ENCODE measurements around the gene SDF2. TPM values are rescaled to one million over a fixed set of nuclear protein-coding genes. Genes with fewer than 3 reads are reported as not detected.

SDF2 gene
- total RNA-seq, 4 donors from 2014 or later, result 35.9 to 50.1 (median 43.3) TPM

DNA sequence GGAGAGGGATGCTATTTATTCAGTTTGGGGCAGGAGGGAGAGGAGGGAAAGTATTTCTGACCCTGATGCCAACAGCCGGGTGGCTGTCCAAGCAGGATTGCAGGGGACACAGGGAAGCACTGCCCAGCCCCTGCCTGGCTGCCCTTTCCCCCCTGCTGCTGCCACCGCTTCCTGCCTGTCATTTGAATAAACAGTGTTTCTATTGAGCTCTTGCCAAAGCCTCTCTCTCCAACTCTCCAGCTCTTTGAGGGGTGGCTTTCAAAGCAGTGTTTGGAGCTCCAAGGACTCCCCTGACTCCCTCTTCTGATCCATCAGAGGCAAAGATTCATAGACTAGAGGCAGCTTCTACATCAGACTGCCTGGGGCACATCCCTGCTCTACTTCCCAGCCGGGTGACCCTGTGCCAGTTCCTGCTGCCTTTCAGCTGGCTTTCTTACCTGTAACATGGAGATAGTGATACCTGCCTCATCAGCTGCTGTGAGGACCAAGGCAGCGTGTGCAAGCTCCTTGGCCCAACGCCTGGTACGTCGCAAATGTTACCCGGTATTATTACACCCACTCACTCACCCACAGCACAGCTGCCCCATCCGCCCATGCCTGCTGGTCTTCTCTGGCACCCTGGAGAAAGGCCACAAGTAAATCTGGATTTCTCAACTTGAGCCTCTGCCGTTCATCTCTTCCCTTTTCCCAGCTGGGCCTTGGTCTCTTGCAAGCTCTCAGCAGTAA is 40.5 kb upstream of the SDF2 start:
- Histone ChIP-seq H3K4me1 (no peaks in the 10 kb centered on the region), H3K27me3 (no peaks in the 10 kb centered on the region), H3K4me3 (no peak overlapping the region), H3K27ac (no peak overlapping the region), H3K36me3 (no peaks in the 10 kb centered on the region), H3K9me3 (no peaks in the 10 kb centered on the region)
- TF ChIP-seq, protein P1, sequence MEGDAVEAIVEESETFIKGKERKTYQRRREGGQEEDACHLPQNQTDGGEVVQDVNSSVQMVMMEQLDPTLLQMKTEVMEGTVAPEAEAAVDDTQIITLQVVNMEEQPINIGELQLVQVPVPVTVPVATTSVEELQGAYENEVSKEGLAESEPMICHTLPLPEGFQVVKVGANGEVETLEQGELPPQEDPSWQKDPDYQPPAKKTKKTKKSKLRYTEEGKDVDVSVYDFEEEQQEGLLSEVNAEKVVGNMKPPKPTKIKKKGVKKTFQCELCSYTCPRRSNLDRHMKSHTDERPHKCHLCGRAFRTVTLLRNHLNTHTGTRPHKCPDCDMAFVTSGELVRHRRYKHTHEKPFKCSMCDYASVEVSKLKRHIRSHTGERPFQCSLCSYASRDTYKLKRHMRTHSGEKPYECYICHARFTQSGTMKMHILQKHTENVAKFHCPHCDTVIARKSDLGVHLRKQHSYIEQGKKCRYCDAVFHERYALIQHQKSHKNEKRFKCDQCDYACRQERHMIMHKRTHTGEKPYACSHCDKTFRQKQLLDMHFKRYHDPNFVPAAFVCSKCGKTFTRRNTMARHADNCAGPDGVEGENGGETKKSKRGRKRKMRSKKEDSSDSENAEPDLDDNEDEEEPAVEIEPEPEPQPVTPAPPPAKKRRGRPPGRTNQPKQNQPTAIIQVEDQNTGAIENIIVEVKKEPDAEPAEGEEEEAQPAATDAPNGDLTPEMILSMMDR (IDR thresholded peaks at IDR 0.05), result no peak
- TF ChIP-seq POLR2A (IDR thresholded peaks at IDR 0.05), result no peak
- DNase-seq, result no peak
- intact Hi-C loops (cut with DNase I; ENCODE audit: low total_unique reads), result no loop called here

DNA sequence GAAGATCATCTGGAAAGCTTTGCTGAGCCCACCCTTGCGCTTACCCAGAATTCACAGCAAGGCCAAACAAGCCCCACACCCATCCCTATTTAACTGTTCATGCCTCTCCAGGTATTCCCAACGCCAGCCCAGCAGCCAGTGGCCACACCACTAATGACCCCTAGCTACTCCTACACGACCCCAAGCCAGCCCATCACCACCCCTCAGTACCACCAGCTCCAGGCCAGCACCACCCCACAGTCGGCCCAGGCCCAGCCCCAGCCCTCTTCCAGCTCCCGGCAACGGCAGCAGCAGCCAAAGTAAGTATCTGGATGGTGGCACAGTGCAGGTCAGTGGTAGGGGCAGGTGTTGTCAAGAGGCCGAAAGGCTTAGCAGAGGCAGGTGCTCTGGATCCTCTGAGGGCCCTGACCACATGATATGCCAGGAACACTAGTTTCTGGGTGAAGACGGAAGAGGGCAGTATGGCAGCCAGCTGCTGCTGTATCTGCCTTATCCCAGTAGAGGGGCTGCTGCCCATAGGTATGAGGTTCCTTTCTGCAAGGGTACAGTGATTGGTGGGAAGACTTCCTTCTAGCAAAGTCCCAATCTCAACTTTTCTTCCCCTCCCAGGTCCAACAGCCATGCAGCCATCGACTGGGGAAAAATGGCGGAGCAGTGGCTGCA is 39.3 kb upstream of the SDF2 start:
- Histone ChIP-seq H3K27me3 (no peaks in the 10 kb centered on the region), H3K9me3 (no peaks in the 10 kb centered on the region), H3K4me1 (no peaks in the 10 kb centered on the region), H3K27ac (no peak overlapping the region), H3K4me3 (no peak overlapping the region), H3K36me3 (no peaks in the 10 kb centered on the region)
- TF ChIP-seq, protein P1 (IDR thresholded peaks at IDR 0.05), result no peak
- no peak for TF ChIP-seq POLR2A (IDR thresholded peaks at IDR 0.05)
- no peak for DNase-seq
- intact Hi-C loops (cut with DNase I; ENCODE audit: low total_unique reads), result no loop called here

DNA sequence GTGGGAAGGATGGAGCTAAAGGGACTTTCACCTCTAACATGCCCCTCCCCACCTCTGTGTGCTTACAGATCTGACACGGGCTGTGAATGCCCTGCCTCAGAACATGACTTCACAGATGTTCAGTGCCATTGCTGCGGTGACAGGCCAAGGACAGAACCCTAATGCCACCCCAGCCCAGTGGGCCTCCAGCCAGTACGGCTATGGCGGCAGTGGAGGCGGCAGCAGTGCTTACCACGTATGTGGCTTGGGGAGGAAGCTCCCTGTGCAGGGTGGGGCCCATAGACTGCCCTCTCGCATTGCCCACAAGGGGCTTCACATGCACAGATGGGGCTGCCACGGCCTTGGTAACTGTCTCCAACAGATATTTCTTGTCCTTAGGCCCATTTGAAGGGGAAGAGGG is 38.6 kb upstream of the SDF2 start:
- H3K27me3 ChIP-seq, result no peaks in the 10 kb centered on the region
- intact Hi-C loops (cut with DNase I; ENCODE audit: low total_unique reads), result no loop called here
- no peaks in the 10 kb centered on the region for H3K9me3 ChIP-seq
- no peak for TF ChIP-seq POLR2A (IDR thresholded peaks at IDR 0.05)
- TF ChIP-seq, protein P1 (IDR thresholded peaks at IDR 0.05), result no peak
- H3K4me1 ChIP-seq, result no peaks in the 10 kb centered on the region
- H3K27ac ChIP-seq, result no peak overlapping the region
- no peak for DNase-seq
- H3K4me3 ChIP-seq, result no peak overlapping the region
- no peaks in the 10 kb centered on the region for H3K36me3 ChIP-seq

DNA sequence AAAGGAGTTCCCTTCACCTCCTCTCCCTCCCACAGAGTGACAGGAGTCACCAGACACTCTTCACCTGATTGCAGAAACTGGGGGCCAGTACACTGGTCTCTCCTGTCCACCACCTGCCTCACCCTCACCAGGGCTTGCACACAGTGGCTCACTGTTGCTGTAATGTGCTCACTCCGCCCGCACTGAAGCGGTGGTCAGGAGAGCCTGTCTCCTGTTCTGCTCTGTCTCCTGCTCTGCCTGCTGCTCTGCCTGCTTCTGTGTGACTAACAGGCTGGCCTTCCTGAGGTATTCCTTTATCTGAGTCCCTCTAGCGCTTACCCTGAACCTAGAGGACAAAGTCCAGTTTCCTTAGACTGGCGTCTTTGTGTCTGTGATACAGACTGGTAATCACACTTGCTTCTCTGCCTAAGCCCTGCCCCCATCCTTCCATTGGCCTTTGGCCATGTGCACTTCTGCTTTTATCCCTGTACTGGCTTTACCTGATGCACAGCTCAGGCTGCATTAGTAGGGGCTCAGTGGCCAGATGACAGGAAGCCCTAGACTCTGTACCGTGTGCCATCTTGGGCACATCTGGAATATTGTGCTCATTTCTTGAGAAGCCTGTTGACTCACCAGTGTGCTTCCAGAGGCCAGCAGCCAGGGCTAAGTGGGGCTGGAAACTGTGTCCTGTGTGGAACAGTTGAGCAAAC is 36.7 kb upstream of the SDF2 start:
- no peaks in the 10 kb centered on the region for H3K27me3 ChIP-seq
- no peak overlapping the region for H3K27ac ChIP-seq
- no peaks in the 10 kb centered on the region for H3K4me1 ChIP-seq
- H3K4me3 ChIP-seq, result no peak overlapping the region
- intact Hi-C loops (cut with DNase I; ENCODE audit: low total_unique reads), result no loop called here
- H3K9me3 ChIP-seq, result no peaks in the 10 kb centered on the region
- TF ChIP-seq, protein P1 (IDR thresholded peaks at IDR 0.05), result no peak
- no peak for TF ChIP-seq POLR2A (IDR thresholded peaks at IDR 0.05)
- no peak for DNase-seq
- no peaks in the 10 kb centered on the region for H3K36me3 ChIP-seq

DNA sequence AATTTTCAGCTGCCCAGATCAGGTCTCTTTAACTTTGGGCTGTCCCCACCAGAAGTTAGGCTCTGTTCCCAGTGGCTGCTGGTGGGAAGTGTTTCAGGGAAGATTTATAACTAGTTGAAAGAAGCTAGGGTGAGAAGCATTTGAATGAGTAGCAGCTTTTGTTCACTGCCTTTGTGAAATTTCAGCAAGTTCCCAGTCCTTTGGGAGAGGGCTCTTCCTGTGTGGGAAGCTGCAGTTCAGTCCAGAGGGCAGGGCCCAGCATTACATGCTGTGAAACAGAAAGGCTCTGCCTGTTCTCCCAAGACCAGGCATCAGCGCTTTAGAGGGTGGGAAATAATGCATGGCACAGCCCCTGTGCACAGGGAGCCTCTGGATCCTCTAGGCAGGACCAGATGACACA is 32.2 kb upstream of the SDF2 start:
- no peaks in the 10 kb centered on the region for H3K27me3 ChIP-seq
- TF ChIP-seq, protein P1 (IDR thresholded peaks at IDR 0.05), result no peak
- TF ChIP-seq POLR2A (IDR thresholded peaks at IDR 0.05), result no peak
- H3K4me1 ChIP-seq, result no peaks in the 10 kb centered on the region
- intact Hi-C loops (cut with DNase I; ENCODE audit: low total_unique reads), result no loop called here
- H3K4me3 ChIP-seq, result no peak overlapping the region
- H3K27ac ChIP-seq, result no peak overlapping the region
- no peaks in the 10 kb centered on the region for H3K9me3 ChIP-seq
- no peak for DNase-seq
- H3K36me3 ChIP-seq, result no peaks in the 10 kb centered on the region
